ENCODE measurements around the gene TNFRSF8.

GRCh38 chr1:12114916-12115315, 51.8 kb downstream of the TNFRSF8 start:
- no peak for TF ChIP-seq POLR2A (IDR thresholded peaks at IDR 0.05)
- TF ChIP-seq CTCF (IDR thresholded peaks at IDR 0.05) = no peak

Measured in thyroid gland (tissue), 4 donors.